Sigmoid colon (tissue), 7 donors: Measurements from ENCODE around the gene KRT75. TPM values are rescaled to one million over a fixed set of nuclear protein-coding genes. Genes with fewer than 3 reads are reported as not detected.
A peak's percentile ranks its signal among the peaks of the same experiment; 100 is the strongest.

ENCODE experiments used
- DNase-seq: peaks from one replicate; pipeline ENCODE4 v3.0.0-alpha.2; 2019
- H3K27ac ChIP-seq, 4 donors: fragments of 200-600 bp; sonication (generic); one replicate each; pipeline ENCODE4 v1.5.1; 2016 to 2019; ENCODE audit warnings: mild to moderate bottlenecking in 1 of 4
- H3K27me3 ChIP-seq, 3 donors: fragments of 200-600 bp; sonication (generic); one replicate each; pipeline ENCODE4 v1.5.1; 2019; ENCODE audit warnings: mild to moderate bottlenecking in 1 of 3
- H3K36me3 ChIP-seq, 4 donors: fragments of 200-600 bp; sonication (generic); one replicate each; pipeline ENCODE4 v1.5.1; 2016 to 2019
- H3K4me1 ChIP-seq, 4 donors: fragments of 200-600 bp; sonication (generic); one replicate each; pipeline ENCODE4 v1.5.1; 2017 to 2019
- H3K4me3 ChIP-seq, 4 donors: fragments of 200-600 bp; sonication (generic); one replicate each; pipeline ENCODE4 v1.5.1; 2017 to 2019; ENCODE audit warnings: mild to moderate bottlenecking in 2 of 4, moderate library complexity in 1 of 4
- H3K9me3 ChIP-seq, 4 donors: fragments of 200-600 bp in 3 of 4; sonication (generic) in 3 of 4; one replicate each; pipeline versions ENCODE4 v1.5.1 to v1.6.1; 2013 to 2019
- EP300 ChIP-seq, 4 donors: sonication (generic); formaldehyde crosslinking; IDR thresholded peaks; one replicate each; pipeline ENCODE4 v1.6.1; 2017; ENCODE audit warnings: antibody characterized with exemption in 4 of 4
- POLR2A ChIP-seq, 2 donors: fragments of 450-650 bp; IDR thresholded peaks; one replicate each; pipeline ENCODE4 v1.6.1; 2016; ENCODE audit warnings: antibody characterized with exemption in 2 of 2, mild to moderate bottlenecking in 2 of 2, moderate library complexity in 2 of 2
- POLR2AphosphoS5 ChIP-seq, 4 donors: sonication (generic); formaldehyde crosslinking; IDR thresholded peaks; one replicate each; pipeline ENCODE4 v1.6.1; 2017; ENCODE audit warnings: antibody characterized with exemption in 4 of 4
- WGBS, 2 donors: extraction: QIAGEN DNeasy Blood & Tissue Kit; methylation state at CpG; one replicate each; pipeline ENCODE4 v1.1.7; 2013; 5-methylcytosine and 5-hydroxymethylcytosine counted together
- intact Hi-C: fragments of 100-400 bp; cut with DNase I; formaldehyde crosslinking; loops from one replicate; pipeline ENCODE4 v1.15.1; 2023
- polyA plus RNA-seq, 3 donors: library from polyadenylated mRNA; stranded (reverse); fragments of 200-250 nt; gene quantifications; one replicate each; pipeline ENCODE4 v1.2.3, GENCODE V29; 2013
- total RNA-seq, 4 donors: library from RNA; depleted of rRNA; stranded (reverse); fragments of >200 nt; gene quantifications; one replicate each; pipeline ENCODE4 v1.1.0, GENCODE V29; 2016
- TF ChIP-seq, protein P1 (sequence below), 4 experiments: fragments of 450-650 bp in 3 of 4; fragments of 200-600 bp in 1 of 4; IDR thresholded peaks; one replicate each; pipeline ENCODE4 v1.5.1; 2016 to 2019; ENCODE audit warnings: antibody characterized with exemption in 4 of 4, mild to moderate bottlenecking in 3 of 4, moderate library complexity in 2 of 4
- donor health status: healthy with polysubstance abuse.
- donor health status: Bipolar disorder and iron deficiency.
- donor health status: healthy.

KRT75 gene
- total and polyA plus RNA-seq, 7 donors = 0.04 TPM; not detected in 6

DNA sequence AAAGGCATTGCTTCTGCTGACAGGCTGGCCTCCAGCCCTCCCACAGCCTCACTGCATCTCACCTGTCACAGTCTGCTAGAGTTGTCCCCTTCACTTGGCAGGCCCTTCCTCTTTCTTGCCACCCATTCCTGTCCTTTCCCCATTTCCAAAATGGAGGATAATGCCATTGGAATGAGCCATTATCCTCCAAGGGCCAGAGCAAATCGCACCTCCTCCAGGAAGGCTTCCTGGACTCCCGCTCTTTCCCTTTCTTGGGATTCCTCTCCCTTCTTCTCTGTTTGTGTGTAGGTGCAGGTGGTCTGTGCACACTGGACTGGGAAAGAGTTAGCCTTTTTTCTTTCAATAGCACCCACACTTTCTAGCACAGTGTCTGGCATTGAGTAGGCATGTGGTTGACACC lies 31.8 kb downstream of the KRT75 start:
- Histone ChIP-seq H3K27ac (no peak overlapping the region), H3K4me1 (no peaks in the 10 kb centered on the region), H3K27me3 (no peaks in the 10 kb centered on the region), H3K4me3 (no peak overlapping the region), H3K36me3 (no peaks in the 10 kb centered on the region), H3K9me3 (no peaks in the 10 kb centered on the region)
- WGBS, 2 donors = 95 to 96% methylated on average over 2 of the region's 2 CpGs
- intact Hi-C loops = no loop called here
- DNase-seq = peak; percentile 45
- TF ChIP-seq POLR2AphosphoS5 (IDR thresholded peaks at IDR 0.05) = no peak
- TF ChIP-seq POLR2A (IDR thresholded peaks at IDR 0.05) = no peak

DNA sequence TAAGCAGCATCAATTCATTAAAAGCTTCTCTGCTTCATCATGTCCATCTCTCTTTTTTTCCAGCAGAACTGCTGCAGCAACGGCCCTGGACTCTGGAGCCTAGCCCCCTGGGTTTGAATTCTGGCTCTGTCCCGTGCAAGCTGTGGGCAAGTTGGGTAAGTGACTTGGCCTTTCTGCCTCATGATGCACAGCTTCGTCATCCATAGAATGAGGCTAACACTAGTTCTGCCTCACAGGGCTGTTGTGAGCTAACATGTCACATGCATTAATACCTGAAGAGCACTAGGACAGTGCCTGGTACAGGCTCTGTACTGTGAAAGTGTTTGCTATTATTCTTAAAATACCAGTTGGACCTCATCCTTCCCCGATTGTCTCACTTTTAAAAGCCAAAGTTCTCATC lies 32.2 kb downstream of the KRT75 start:
- H3K4me3 ChIP-seq = no peak overlapping the region
- no peaks in the 10 kb centered on the region for H3K4me1 ChIP-seq
- WGBS, 2 donors = 80 to 84% methylated on average over 4 of the region's 4 CpGs
- H3K27me3 ChIP-seq = no peaks in the 10 kb centered on the region
- no peak for DNase-seq
- no peaks in the 10 kb centered on the region for H3K36me3 ChIP-seq
- H3K9me3 ChIP-seq = no peaks in the 10 kb centered on the region
- no peak overlapping the region for H3K27ac ChIP-seq
- no peak for TF ChIP-seq POLR2A (IDR thresholded peaks at IDR 0.05)
- no peak for TF ChIP-seq EP300 (IDR thresholded peaks at IDR 0.05)
- intact Hi-C loops = no loop called here

DNA sequence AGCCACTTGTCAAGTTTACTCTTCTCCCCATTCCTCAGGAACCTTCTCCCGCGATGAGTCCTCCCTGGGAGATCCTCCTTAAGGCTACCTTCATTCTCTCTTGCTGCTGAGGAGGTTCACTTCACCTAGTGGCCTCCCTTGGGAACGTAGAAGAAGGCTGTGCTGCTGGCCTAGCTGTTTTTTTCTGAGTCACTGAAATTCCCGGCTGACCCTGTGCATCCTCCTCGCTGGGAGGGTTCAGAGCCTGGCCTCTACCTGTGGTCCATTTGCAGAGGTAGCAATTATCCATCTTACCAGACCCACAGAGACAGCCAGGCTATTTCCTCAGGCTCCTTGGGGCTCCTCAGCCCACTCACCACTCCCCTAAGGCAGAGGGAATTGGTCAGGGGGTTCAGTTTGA lies 32.6 kb downstream of the KRT75 start:
- 84 to 88% methylated on average over 5 of the region's 5 CpGs for WGBS, 2 donors
- Histone ChIP-seq H3K36me3 (no peaks in the 10 kb centered on the region), H3K4me3 (no peak overlapping the region), H3K9me3 (no peaks in the 10 kb centered on the region), H3K27me3 (no peaks in the 10 kb centered on the region), H3K27ac (no peak overlapping the region), H3K4me1 (no peaks in the 10 kb centered on the region)
- intact Hi-C loops = no loop called here
- no peak for DNase-seq
- TF ChIP-seq, protein P1, sequence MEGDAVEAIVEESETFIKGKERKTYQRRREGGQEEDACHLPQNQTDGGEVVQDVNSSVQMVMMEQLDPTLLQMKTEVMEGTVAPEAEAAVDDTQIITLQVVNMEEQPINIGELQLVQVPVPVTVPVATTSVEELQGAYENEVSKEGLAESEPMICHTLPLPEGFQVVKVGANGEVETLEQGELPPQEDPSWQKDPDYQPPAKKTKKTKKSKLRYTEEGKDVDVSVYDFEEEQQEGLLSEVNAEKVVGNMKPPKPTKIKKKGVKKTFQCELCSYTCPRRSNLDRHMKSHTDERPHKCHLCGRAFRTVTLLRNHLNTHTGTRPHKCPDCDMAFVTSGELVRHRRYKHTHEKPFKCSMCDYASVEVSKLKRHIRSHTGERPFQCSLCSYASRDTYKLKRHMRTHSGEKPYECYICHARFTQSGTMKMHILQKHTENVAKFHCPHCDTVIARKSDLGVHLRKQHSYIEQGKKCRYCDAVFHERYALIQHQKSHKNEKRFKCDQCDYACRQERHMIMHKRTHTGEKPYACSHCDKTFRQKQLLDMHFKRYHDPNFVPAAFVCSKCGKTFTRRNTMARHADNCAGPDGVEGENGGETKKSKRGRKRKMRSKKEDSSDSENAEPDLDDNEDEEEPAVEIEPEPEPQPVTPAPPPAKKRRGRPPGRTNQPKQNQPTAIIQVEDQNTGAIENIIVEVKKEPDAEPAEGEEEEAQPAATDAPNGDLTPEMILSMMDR (IDR thresholded peaks at IDR 0.05) = no peak
- no peak for TF ChIP-seq EP300 (IDR thresholded peaks at IDR 0.05)
- TF ChIP-seq POLR2A (IDR thresholded peaks at IDR 0.05) = no peak
- no peak for TF ChIP-seq POLR2AphosphoS5 (IDR thresholded peaks at IDR 0.05)

DNA sequence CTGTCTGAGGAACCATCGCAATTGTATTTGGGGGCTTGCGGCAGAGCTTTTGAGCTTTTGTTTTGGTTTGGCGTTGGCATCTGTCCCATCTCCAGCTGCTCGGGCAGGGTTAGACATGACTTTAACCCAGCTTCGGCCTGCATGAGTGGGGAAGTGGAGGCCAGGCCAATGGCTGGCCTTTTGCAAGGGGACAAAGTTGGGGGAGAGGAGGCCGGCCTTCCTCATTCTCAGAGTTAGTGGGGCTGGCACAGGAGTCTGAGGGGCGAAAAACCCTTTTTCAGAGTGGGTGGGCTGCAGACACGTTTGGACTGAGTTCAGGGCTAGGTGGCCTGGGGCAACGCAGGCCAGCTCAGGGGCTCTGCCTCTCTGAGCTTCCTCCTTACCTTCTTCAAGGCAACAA lies 33.3 kb downstream of the KRT75 start:
- Histone ChIP-seq H3K27ac (no peak overlapping the region), H3K36me3 (no peaks in the 10 kb centered on the region), H3K27me3 (no peaks in the 10 kb centered on the region), H3K4me3 (no peak overlapping the region), H3K4me1 (no peaks in the 10 kb centered on the region), H3K9me3 (no peaks in the 10 kb centered on the region)
- intact Hi-C loops = no loop called here
- TF ChIP-seq POLR2AphosphoS5 (IDR thresholded peaks at IDR 0.05) = no peak
- TF ChIP-seq, protein P1 (IDR thresholded peaks at IDR 0.05) = no peak
- TF ChIP-seq EP300 (IDR thresholded peaks at IDR 0.05) = no peak
- no peak for TF ChIP-seq POLR2A (IDR thresholded peaks at IDR 0.05)
- 85 to 88% methylated on average over 9 of the region's 9 CpGs for WGBS, 2 donors
- no peak for DNase-seq

DNA sequence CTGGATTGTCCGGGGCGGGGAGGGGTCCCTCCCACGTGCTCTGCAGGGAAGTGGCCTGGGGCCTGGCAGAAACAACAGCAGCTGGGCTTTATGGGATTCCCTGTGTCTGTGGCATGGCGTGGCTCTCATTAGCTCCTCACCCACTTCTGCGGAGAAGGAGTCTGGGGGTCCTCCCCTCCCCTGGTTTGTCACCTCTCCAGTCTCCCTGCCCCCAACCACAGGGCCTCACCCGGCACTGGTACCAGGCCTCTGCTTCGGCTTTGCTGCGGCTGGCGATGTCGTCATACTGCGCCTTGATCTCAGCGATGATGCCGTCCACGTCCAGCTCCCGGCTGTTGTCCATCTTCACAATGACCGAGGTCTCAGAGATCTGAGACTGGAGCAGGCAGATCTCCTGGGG lies 34.4 kb downstream of the KRT75 start:
- intact Hi-C loops = no loop called here
- 93 to 96% methylated on average over 16 of the region's 16 CpGs for WGBS, 2 donors
- Histone ChIP-seq H3K27ac (no peak overlapping the region), H3K4me3 (no peak overlapping the region), H3K9me3 (no peaks in the 10 kb centered on the region), H3K4me1 (no peaks in the 10 kb centered on the region), H3K36me3 (no peaks in the 10 kb centered on the region), H3K27me3 (no peaks in the 10 kb centered on the region)
- peak; percentile 57 for DNase-seq
- TF ChIP-seq POLR2AphosphoS5 (IDR thresholded peaks at IDR 0.05) (no peak), POLR2A (IDR thresholded peaks at IDR 0.05) (no peak)
- TF ChIP-seq, protein P1 (IDR thresholded peaks at IDR 0.05) = no peak

DNA sequence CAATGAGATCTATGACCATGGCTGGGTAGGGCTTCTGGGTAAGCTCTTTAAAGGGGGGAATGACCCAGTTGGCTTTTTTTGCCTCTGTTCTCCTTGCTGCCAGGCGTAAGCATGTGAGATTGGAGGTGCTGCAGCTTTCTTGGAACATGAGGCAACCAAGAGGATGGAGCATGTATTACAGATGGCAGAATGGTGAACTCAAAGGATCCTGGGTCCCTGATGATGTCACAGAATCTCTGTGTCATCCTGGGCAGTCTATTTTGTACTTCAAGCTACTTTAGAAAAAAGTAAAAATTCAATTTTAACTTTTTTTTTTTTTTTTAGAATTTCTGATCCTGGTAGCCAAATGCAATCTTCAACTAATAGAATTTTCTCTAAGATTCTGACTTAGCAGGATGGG lies 36.0 kb downstream of the KRT75 start:
- no peaks in the 10 kb centered on the region for H3K9me3 ChIP-seq
- H3K27me3 ChIP-seq = no peaks in the 10 kb centered on the region
- 85 to 89% methylated on average over 1 of the region's 1 CpG for WGBS, 2 donors
- H3K4me1 ChIP-seq = no peaks in the 10 kb centered on the region
- no peak overlapping the region for H3K27ac ChIP-seq
- H3K36me3 ChIP-seq = no peaks in the 10 kb centered on the region
- no peak overlapping the region for H3K4me3 ChIP-seq
- DNase-seq = peak; percentile 12
- intact Hi-C loops = no loop called here
- TF ChIP-seq, protein P1 (IDR thresholded peaks at IDR 0.05) = no peak
- TF ChIP-seq POLR2AphosphoS5 (IDR thresholded peaks at IDR 0.05) (no peak), POLR2A (IDR thresholded peaks at IDR 0.05) (no peak), EP300 (IDR thresholded peaks at IDR 0.05) (no peak)
